ENCODE results near the gene TMTC2. TPM values are rescaled to one million over a fixed set of nuclear protein-coding genes. Genes with fewer than 3 reads are reported as not detected.

Gene TMTC2
- total RNA-seq, 4 donors from 2014 or later = 11.5 to 44.1 (median 16.0) TPM

- H3K27me3 ChIP-seq = no peaks in the 10 kb centered on the region
- no peak for TF ChIP-seq CTCF (IDR thresholded peaks at IDR 0.05)
- TF ChIP-seq POLR2A (IDR thresholded peaks at IDR 0.05) = no peak
- intact Hi-C loops (cut with DNase I; ENCODE audit: low total_unique reads) = no loop called here
- no peak overlapping the region for H3K27ac ChIP-seq
- H3K9me3 ChIP-seq = no peaks in the 10 kb centered on the region
- no peak overlapping the region for H3K4me3 ChIP-seq
- DNase-seq = no peak
- H3K4me1 ChIP-seq = no peaks in the 10 kb centered on the region
- H3K36me3 ChIP-seq = no peaks in the 10 kb centered on the region
Observed at GRCh38 chr12:82709794-82710355, 23.2 kb downstream of the TMTC2 start.

GRCh38 chr12:82710741-82711140, 24.0 kb downstream of the TMTC2 start:
- Histone ChIP-seq H3K27me3 (no peaks in the 10 kb centered on the region), H3K9me3 (no peaks in the 10 kb centered on the region), H3K36me3 (no peaks in the 10 kb centered on the region), H3K4me3 (no peak overlapping the region), H3K27ac (no peak overlapping the region), H3K4me1 (no peaks in the 10 kb centered on the region)
- no peak for DNase-seq
- intact Hi-C loops (cut with DNase I; ENCODE audit: low total_unique reads) = no loop called here
- TF ChIP-seq CTCF (IDR thresholded peaks at IDR 0.05) = no peak
- TF ChIP-seq POLR2A (IDR thresholded peaks at IDR 0.05) = no peak

- no peak overlapping the region for H3K27ac ChIP-seq
- DNase-seq = no peak
- H3K9me3 ChIP-seq = no peaks in the 10 kb centered on the region
- H3K36me3 ChIP-seq = no peaks in the 10 kb centered on the region
- no peaks in the 10 kb centered on the region for H3K4me1 ChIP-seq
- H3K27me3 ChIP-seq = no peaks in the 10 kb centered on the region
- intact Hi-C loops (cut with DNase I; ENCODE audit: low total_unique reads) = no loop called here
- no peak overlapping the region for H3K4me3 ChIP-seq
- TF ChIP-seq CTCF (IDR thresholded peaks at IDR 0.05) (no peak), POLR2A (IDR thresholded peaks at IDR 0.05) (no peak)
Observed at GRCh38 chr12:82714427-82714826, 27.7 kb downstream of the TMTC2 start.

- intact Hi-C loops (cut with DNase I; ENCODE audit: low total_unique reads) = no loop called here
- TF ChIP-seq CTCF (IDR thresholded peaks at IDR 0.05) = no peak
- no peak for TF ChIP-seq POLR2A (IDR thresholded peaks at IDR 0.05)
Observed at GRCh38 chr12:82721726-82722125, 35.0 kb downstream of the TMTC2 start.

GRCh38 chr12:82723093-82723492, 36.4 kb downstream of the TMTC2 start:
- Histone ChIP-seq H3K27me3 (no peaks in the 10 kb centered on the region), H3K36me3 (no peaks in the 10 kb centered on the region), H3K9me3 (no peaks in the 10 kb centered on the region), H3K27ac (no peak overlapping the region), H3K4me1 (no peaks in the 10 kb centered on the region), H3K4me3 (no peak overlapping the region)
- TF ChIP-seq CTCF (IDR thresholded peaks at IDR 0.05) = no peak
- TF ChIP-seq POLR2A (IDR thresholded peaks at IDR 0.05) = no peak
- DNase-seq = no peak
- intact Hi-C loops (cut with DNase I; ENCODE audit: low total_unique reads) = no loop called here

More at GRCh38 chr12:82721726-82722125, 35.0 kb downstream of the TMTC2 start:
- Histone ChIP-seq H3K4me1 (no peaks in the 10 kb centered on the region), H3K36me3 (no peaks in the 10 kb centered on the region), H3K27ac (no peak overlapping the region), H3K4me3 (no peak overlapping the region), H3K9me3 (no peaks in the 10 kb centered on the region), H3K27me3 (no peaks in the 10 kb centered on the region)
- no peak for DNase-seq
